ENCODE data around the gene ZMYND11.

ZMYND11 gene

DNA sequence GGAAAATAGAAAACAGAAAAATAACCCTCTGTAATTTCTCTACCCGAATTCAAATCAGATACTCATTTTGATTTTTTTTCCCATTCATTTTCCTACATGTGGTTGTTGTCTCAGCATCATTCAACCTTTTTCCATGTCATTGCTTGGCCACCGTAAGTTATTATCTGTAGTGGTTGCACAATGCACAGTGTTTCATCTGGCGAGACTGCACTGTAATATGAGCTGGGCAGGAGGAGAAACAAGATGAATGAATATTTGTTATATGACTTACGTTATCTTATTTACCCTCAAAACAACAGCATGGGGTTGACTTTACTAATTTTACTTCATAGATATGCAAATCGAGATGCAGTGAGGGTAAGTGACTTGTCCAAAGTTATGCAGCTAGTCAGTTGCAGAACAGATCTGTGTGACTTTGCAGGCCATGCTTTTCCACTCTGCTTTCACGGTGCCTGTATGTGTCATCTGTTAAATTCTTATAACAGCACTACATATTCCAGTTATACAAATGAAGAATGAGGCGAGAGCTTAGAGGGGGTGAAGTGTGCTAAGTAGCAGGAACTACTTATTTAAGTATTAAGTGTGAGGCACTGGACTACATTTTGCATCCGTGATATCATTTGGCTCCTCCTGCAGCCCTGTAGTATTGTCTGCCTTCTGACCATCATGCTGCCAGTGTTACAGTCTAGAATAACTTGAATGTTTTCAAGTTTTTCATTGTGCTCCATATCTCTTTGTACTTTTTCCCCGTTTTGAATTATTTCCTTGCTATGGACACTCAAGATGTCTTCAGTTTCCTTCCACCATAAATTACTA is 56.7 kb downstream of the ZMYND11 start:
- no peak overlapping the region for H3K27ac ChIP-seq (ENCODE audit: low read depth, low read length, severe bottlenecking)
- 94 to 96% methylated on average over 3 of the region's 9 CpGs for WGBS, 2 experiments (ENCODE audit: insufficient coverage in 2 of 2)

DNA sequence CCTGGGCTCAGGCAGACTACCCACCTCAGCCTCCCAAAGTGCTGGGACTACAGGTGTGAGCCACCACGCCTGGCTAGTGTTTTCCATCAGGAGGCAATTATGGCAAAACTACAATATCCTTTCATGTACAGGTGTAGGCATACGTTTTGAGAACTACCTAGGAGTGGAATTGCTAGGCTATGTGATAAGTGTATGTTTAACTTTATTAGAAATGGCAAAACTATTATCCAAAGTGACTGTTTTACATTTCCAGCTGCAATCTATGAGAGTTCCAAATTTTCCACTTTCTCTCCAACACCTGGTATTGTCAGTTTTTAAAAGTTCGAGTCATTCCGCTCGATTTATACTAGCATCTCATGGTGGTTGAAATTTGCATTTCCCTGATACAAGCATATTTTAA is 59.0 kb downstream of the ZMYND11 start:
- Histone ChIP-seq H3K9me3 (ENCODE audit: control insufficient read depth, low read length) (no peaks in the 10 kb centered on the region), H3K4me1 (ENCODE audit: control insufficient read depth, insufficient read depth, low read length, poor library complexity, severe bottlenecking) (no peaks in the 10 kb centered on the region), H3K36me3 (ENCODE audit: control insufficient read depth, insufficient read depth, low read length) (peaks cover 9% of the 10 kb centered on the region), H3K27ac (ENCODE audit: low read depth, low read length, severe bottlenecking) (no peak overlapping the region), H3K4me3 (ENCODE audit: extremely low read depth, insufficient read depth, low read length, poor library complexity, severe bottlenecking) (no peak overlapping the region)
- WGBS, 2 experiments (ENCODE audit: insufficient coverage in 2 of 2) = 80 to 100% methylated on average over 1 of the region's 5 CpGs

More for the DNA sequence above, 56.7 kb downstream of the ZMYND11 start:
- Histone ChIP-seq H3K4me1 (ENCODE audit: control insufficient read depth, insufficient read depth, low read length, poor library complexity, severe bottlenecking) (no peaks in the 10 kb centered on the region), H3K4me3 (ENCODE audit: extremely low read depth, insufficient read depth, low read length, poor library complexity, severe bottlenecking) (no peak overlapping the region), H3K36me3 (ENCODE audit: control insufficient read depth, insufficient read depth, low read length) (peaks cover 10% of the 10 kb centered on the region), H3K9me3 (ENCODE audit: control insufficient read depth, low read length) (no peaks in the 10 kb centered on the region)

DNA sequence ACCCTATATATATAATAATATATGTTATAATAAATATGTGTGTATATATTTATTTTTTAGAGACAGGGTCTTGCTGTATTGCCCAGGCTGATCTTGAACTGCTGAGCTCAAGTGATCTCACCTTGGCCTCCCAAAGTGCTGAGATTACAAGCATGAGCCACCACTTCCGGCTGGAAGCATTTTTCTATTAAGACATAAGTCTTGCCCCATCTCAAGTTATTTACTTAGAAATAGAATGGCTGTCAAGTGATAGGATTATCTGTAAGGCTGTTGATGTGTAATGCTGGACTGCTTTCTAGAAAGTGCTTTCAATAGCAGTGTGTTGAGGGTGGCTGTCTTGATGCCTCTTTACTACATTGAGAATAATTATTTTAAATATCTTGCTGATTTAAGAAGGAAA is 65.2 kb downstream of the ZMYND11 start:
- Histone ChIP-seq H3K4me3 (ENCODE audit: extremely low read depth, insufficient read depth, low read length, poor library complexity, severe bottlenecking) (no peak overlapping the region), H3K9me3 (ENCODE audit: control insufficient read depth, low read length) (no peaks in the 10 kb centered on the region), H3K4me1 (ENCODE audit: control insufficient read depth, insufficient read depth, low read length, poor library complexity, severe bottlenecking) (no peaks in the 10 kb centered on the region), H3K27ac (ENCODE audit: low read depth, low read length, severe bottlenecking) (no peak overlapping the region), H3K36me3 (ENCODE audit: control insufficient read depth, insufficient read depth, low read length) (peaks cover 14% of the 10 kb centered on the region)
- WGBS, 2 experiments (ENCODE audit: insufficient coverage in 2 of 2) = 100% methylated on average over 1 of the region's 1 CpG; no CpG with 5 or more reads in 1 of the 2 experiments

DNA sequence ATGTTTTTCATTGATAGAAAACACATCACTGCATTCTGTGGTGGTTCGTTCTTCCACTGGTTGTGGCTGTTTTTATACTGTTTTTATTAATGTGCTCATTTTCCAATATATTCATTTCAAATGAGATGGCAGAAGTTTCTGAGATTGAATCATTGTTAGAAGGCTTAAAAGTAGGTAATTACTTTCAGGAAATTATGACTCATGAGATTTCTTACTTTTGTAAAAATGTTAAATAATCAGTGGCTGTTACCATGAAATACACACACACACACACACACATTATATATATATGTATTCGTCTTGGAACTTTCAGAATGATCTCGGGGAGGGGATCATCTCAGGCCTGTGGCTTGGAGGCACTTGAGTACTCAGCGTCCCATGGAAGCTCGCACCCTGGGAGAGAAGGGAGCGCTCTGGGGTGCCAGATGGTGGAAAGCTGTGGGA is 66.1 kb downstream of the ZMYND11 start:
- no peak overlapping the region for H3K27ac ChIP-seq (ENCODE audit: low read depth, low read length, severe bottlenecking)
- no peak overlapping the region for H3K4me3 ChIP-seq (ENCODE audit: extremely low read depth, insufficient read depth, low read length, poor library complexity, severe bottlenecking)
- no peaks in the 10 kb centered on the region for H3K4me1 ChIP-seq (ENCODE audit: control insufficient read depth, insufficient read depth, low read length, poor library complexity, severe bottlenecking)
- 88 to 97% methylated on average over 4 of the region's 6 CpGs for WGBS, 2 experiments (ENCODE audit: insufficient coverage in 2 of 2)
- peaks cover 16% of the 10 kb centered on the region for H3K36me3 ChIP-seq (ENCODE audit: control insufficient read depth, insufficient read depth, low read length)
- H3K9me3 ChIP-seq (ENCODE audit: control insufficient read depth, low read length) = no peaks in the 10 kb centered on the region

DNA sequence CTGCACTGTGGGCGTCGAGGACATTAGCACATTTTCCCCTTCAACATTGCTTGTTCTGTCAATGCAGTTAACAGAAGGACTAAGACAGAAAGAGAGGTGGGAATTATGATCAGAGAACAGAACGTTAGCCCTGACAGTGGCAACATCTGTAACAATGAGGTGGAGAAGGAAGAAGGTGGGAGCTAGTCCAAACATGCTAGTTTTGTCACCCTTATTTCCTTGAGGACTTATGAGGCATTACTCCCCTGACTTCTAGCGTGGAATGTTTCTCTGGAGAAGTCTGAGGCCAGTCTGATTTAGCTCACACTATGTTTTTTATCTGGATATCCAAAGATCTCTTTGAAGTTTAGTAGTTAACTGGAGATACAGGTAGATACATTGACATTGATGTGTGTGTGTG is 73.4 kb downstream of the ZMYND11 start:
- Histone ChIP-seq H3K4me3 (ENCODE audit: extremely low read depth, insufficient read depth, low read length, poor library complexity, severe bottlenecking) (no peak overlapping the region), H3K4me1 (ENCODE audit: control insufficient read depth, insufficient read depth, low read length, poor library complexity, severe bottlenecking) (no peaks in the 10 kb centered on the region), H3K9me3 (ENCODE audit: control insufficient read depth, low read length) (no peaks in the 10 kb centered on the region), H3K27ac (ENCODE audit: low read depth, low read length, severe bottlenecking) (no peak overlapping the region), H3K36me3 (ENCODE audit: control insufficient read depth, insufficient read depth, low read length) (peaks cover 23% of the 10 kb centered on the region)
- 82 to 100% methylated on average over 1 of the region's 4 CpGs for WGBS, 2 experiments (ENCODE audit: insufficient coverage in 2 of 2)

DNA sequence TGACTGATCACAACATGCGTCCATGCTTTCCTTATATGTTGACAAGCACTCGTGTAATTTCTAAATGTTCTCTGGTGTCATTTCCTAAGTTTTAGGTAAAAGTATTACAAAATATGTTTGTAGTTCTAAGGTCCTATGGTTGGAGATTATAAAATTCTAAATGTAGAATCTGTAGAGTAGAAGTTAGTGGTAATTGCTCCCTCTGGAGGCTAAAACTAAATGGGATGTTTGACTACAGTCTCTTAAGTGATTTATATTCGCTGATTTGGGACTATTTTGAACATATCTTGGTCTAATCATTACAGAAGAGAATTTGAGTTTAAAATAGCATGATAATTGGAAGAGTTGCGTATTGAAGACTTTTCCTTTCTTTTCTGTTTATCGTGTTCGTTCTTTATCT is 74.1 kb downstream of the ZMYND11 start:
- Histone ChIP-seq H3K36me3 (ENCODE audit: control insufficient read depth, insufficient read depth, low read length) (peaks cover 23% of the 10 kb centered on the region), H3K4me3 (ENCODE audit: extremely low read depth, insufficient read depth, low read length, poor library complexity, severe bottlenecking) (no peak overlapping the region), H3K9me3 (ENCODE audit: control insufficient read depth, low read length) (no peaks in the 10 kb centered on the region), H3K27ac (ENCODE audit: low read depth, low read length, severe bottlenecking) (no peak overlapping the region), H3K4me1 (ENCODE audit: control insufficient read depth, insufficient read depth, low read length, poor library complexity, severe bottlenecking) (no peaks in the 10 kb centered on the region)
- 94 to 100% methylated on average over 3 of the region's 6 CpGs for WGBS, 2 experiments (ENCODE audit: insufficient coverage in 2 of 2)

DNA sequence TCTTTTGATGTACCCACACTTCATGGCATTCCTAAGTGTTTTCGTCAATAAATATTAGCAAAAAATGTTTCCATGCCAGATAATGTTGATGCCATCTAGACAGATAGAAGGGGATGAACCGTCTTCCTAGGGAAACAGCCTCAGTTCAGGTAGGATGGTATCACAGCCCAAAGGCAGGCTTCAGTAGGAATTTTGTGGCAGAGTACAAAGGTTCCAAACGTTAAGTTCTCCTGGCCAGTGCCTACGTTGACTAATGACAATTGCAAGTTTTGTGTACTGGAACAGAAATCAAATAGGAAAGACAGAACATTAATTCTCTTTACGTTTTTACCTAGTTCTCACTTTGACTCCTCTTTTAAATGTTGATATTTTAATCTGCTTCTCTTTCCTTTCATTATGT is 75.0 kb downstream of the ZMYND11 start:
- WGBS, 2 experiments (ENCODE audit: insufficient coverage in 2 of 2) = 93 to 95% methylated on average over 3 to 5 of the region's 5 CpGs
- Histone ChIP-seq H3K4me1 (ENCODE audit: control insufficient read depth, insufficient read depth, low read length, poor library complexity, severe bottlenecking) (no peaks in the 10 kb centered on the region), H3K4me3 (ENCODE audit: extremely low read depth, insufficient read depth, low read length, poor library complexity, severe bottlenecking) (no peak overlapping the region), H3K36me3 (ENCODE audit: control insufficient read depth, insufficient read depth, low read length) (peaks cover 19% of the 10 kb centered on the region), H3K27ac (ENCODE audit: low read depth, low read length, severe bottlenecking) (no peak overlapping the region), H3K9me3 (ENCODE audit: control insufficient read depth, low read length) (no peaks in the 10 kb centered on the region)

DNA sequence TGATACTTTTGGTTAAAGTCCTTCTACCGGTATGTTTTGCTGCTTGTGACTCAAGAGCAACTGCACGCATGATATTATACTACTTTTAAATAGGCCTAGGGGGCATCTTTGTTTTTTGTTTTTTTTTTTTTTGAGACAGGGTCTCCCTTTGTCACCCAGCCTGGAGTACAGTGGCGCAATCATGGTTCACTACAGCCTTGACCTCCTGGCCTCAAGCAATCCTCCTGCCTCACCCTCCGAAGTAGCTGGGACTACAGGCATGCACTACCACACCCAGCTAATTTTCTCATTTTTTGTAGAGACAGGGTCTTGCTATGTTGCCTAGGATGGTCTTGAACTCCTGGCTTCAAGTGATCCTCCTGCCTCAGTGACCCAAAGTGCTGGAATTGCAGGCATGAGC is 80.2 kb downstream of the ZMYND11 start:
- no peaks in the 10 kb centered on the region for H3K9me3 ChIP-seq (ENCODE audit: control insufficient read depth, low read length)
- peaks cover 8% of the 10 kb centered on the region for H3K36me3 ChIP-seq (ENCODE audit: control insufficient read depth, insufficient read depth, low read length)
- H3K4me3 ChIP-seq (ENCODE audit: extremely low read depth, insufficient read depth, low read length, poor library complexity, severe bottlenecking) = no peak overlapping the region
- H3K4me1 ChIP-seq (ENCODE audit: control insufficient read depth, insufficient read depth, low read length, poor library complexity, severe bottlenecking) = no peaks in the 10 kb centered on the region
- no peak overlapping the region for H3K27ac ChIP-seq (ENCODE audit: low read depth, low read length, severe bottlenecking)
- 100% methylated on average over 2 of the region's 4 CpGs; no CpG with 5 or more reads in 1 of the 2 experiments for WGBS, 2 experiments (ENCODE audit: insufficient coverage in 2 of 2)

DNA sequence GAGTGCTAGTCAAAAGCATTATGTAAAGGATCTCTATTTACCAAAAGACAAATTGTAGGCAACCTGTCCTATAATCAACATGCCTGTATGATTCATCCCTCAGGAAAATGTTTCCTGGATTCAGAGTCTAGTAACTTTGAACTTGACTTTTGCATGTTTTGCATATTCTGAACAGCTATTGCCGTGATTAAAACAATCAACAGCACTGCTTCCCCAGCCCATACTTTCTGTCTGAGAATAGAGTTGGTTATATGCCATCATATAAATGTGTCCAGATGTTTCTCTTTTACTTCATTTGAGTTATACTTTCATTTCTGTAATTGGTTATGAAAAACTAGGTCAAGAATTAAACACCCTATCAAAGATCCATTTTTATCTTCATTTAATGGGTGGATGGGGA is 83.5 kb downstream of the ZMYND11 start:
- WGBS, 2 experiments (ENCODE audit: insufficient coverage in 2 of 2) = no CpG with 5 or more reads among the region's 1 CpG
- Histone ChIP-seq H3K9me3 (ENCODE audit: control insufficient read depth, low read length) (no peaks in the 10 kb centered on the region), H3K4me1 (ENCODE audit: control insufficient read depth, insufficient read depth, low read length, poor library complexity, severe bottlenecking) (no peaks in the 10 kb centered on the region), H3K4me3 (ENCODE audit: extremely low read depth, insufficient read depth, low read length, poor library complexity, severe bottlenecking) (no peak overlapping the region), H3K36me3 (ENCODE audit: control insufficient read depth, insufficient read depth, low read length) (no peaks in the 10 kb centered on the region), H3K27ac (ENCODE audit: low read depth, low read length, severe bottlenecking) (no peak overlapping the region)

DNA sequence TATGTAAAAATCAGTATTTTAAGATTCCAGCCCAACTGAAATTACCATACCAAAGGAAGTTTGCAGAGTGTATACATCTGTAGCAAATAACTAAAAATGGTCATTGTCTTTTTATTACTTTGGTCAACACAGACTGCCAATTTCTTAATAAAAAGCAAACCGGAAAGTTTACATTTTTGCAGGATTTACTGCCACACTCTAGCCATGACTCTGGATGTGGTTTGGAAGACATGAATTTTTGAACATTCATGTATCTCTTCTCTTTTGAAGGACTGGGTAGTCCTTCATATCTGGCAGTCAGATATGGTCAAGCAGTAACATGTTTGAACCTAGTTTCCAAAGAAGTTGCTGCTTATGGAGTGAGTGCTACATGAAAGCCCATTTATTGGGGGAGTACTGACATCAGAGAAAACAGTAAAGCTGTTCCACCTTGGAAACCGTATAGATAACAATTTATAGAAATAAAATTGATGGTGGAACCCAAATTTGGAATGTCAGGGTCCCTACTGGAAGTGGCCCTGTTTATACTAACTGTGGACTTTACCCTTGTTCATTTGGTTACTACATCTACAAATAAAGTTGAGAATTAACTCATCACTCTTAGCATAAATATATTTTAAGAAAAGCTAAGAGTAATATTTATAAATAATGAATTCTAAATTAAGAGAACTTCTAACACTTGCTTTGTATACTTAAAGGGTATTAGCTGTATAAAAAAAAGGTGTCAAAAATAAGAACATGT is 84.6 kb downstream of the ZMYND11 start:
- H3K4me1 ChIP-seq (ENCODE audit: control insufficient read depth, insufficient read depth, low read length, poor library complexity, severe bottlenecking) = no peaks in the 10 kb centered on the region
- WGBS, 2 experiments (ENCODE audit: insufficient coverage in 2 of 2) = 100% methylated on average over 1 of the region's 2 CpGs; no CpG with 5 or more reads in 1 of the 2 experiments
- no peaks in the 10 kb centered on the region for H3K9me3 ChIP-seq (ENCODE audit: control insufficient read depth, low read length)
- H3K36me3 ChIP-seq (ENCODE audit: control insufficient read depth, insufficient read depth, low read length) = no peaks in the 10 kb centered on the region
- no peak overlapping the region for H3K27ac ChIP-seq (ENCODE audit: low read depth, low read length, severe bottlenecking)
- H3K4me3 ChIP-seq (ENCODE audit: extremely low read depth, insufficient read depth, low read length, poor library complexity, severe bottlenecking) = no peak overlapping the region

DNA sequence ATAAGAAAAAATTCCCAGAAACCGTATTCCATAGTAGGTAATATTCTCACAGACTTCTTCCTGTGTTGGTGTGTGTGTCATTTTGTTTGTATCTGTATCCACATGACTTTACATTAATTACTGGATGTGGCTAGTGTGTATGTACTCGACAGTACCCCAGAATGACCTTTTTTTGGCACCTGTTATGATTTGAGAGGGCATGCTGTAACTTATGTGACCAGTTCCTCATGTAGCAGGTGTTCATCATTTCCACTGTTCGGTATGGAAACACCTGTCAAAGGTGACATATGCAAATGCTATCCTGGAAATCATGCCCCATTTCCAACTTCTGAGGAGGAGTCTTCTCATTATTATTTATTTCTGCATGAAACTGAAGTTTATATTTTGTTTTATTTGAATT is 89.3 kb downstream of the ZMYND11 start:
- Histone ChIP-seq H3K4me3 (ENCODE audit: extremely low read depth, insufficient read depth, low read length, poor library complexity, severe bottlenecking) (no peak overlapping the region), H3K27ac (ENCODE audit: low read depth, low read length, severe bottlenecking) (no peak overlapping the region), H3K4me1 (ENCODE audit: control insufficient read depth, insufficient read depth, low read length, poor library complexity, severe bottlenecking) (no peaks in the 10 kb centered on the region), H3K36me3 (ENCODE audit: control insufficient read depth, insufficient read depth, low read length) (no peaks in the 10 kb centered on the region), H3K9me3 (ENCODE audit: control insufficient read depth, low read length) (no peaks in the 10 kb centered on the region)
- 100% methylated on average over 1 of the region's 3 CpGs for WGBS, 2 experiments (ENCODE audit: insufficient coverage in 2 of 2)
